ENCODE measurements around the gene OGFOD2. TPM values are rescaled to one million over a fixed set of nuclear protein-coding genes. Genes with fewer than 3 reads are reported as not detected.
A peak's percentile ranks its signal among the peaks of the same experiment; 100 is the strongest.

Gene OGFOD2
- total RNA-seq, 5 donors from 2014 or later (not counting 1 experiment from before 2014, with no cell fraction given): 17.4 to 45.3 (median 43.7) TPM

- no peaks in the 10 kb centered on the region for H3K9me3 Mint-ChIP-seq
- Histone ChIP-seq H3K27ac (ENCODE audit: low read length) (no peak overlapping the region), H3K9me3 (no peaks in the 10 kb centered on the region), H3K36me3 (ENCODE audit: control insufficient read depth in 2 of 2, extremely low read depth in 1 of 2, insufficient read depth in 1 of 2, low read length in 1 of 2) (peaks cover 5 to 26% of the 10 kb centered on the region in 2 donors), H3K4me1 (ENCODE audit: control insufficient read depth in 1 of 2, extremely low read depth in 1 of 2, insufficient read depth in 2 of 2, low read length in 2 of 2) (peaks cover 25 to 82% of the 10 kb centered on the region in 2 experiments), H3K27me3 (replicated peaks in 1 of 2; ENCODE audit: control insufficient read depth in 2 of 2, extremely low read depth in 1 of 2, insufficient read depth in 2 of 2, low read length in 1 of 2) (no peaks in the 10 kb centered on the region), H3K4me3 (ENCODE audit: control insufficient read depth in 1 of 2, extremely low read depth in 1 of 2, low read length in 1 of 2) (no peak overlapping the region)
- ChIA-PET POLR2A (interaction anchor here in 1 of 2 donors (0.6 kb wide), 1 partner anchor 172 kb away, joined by 8 read pairs; the partner anchor contains the start of gene PITPNM2), CTCF (no interaction called here)
- peaks cover 43 to 70% (median 60%) of the 10 kb centered on the region in 3 donors for H3K4me1 Mint-ChIP-seq
- peak overlapping the region; percentile 42 to 58 (median 49) for H3K4me3 Mint-ChIP-seq
- H3K27me3 Mint-ChIP-seq: no peaks in the 10 kb centered on the region
- H3K27ac Mint-ChIP-seq: no peak overlapping the region
- 96% methylated on average over 16 of the region's 21 CpGs for WGBS (ENCODE audit: insufficient coverage)
- no peaks in the 10 kb centered on the region for H3K36me3 Mint-ChIP-seq
- ATAC-seq (replicated peaks in 1 of 4) (no peak), DNase-seq (no peak)
Observed at GRCh38 chr12:122978507-122978955, 3.5 kb downstream of the OGFOD2 start.

GRCh38 chr12:122979001-122979907 is 4.2 kb downstream of the OGFOD2 start:
- Mint-ChIP-seq H3K9me3 (no peaks in the 10 kb centered on the region), H3K36me3 (no peaks in the 10 kb centered on the region), H3K4me3 (peak overlapping the region; percentile 84 to 88 (median 87)), H3K27ac (peak overlapping the region; percentile 88 to 92), H3K4me1 (peaks cover 45 to 72% (median 64%) of the 10 kb centered on the region in 3 donors), H3K27me3 (no peaks in the 10 kb centered on the region)
- Histone ChIP-seq H3K4me1 (ENCODE audit: control insufficient read depth in 1 of 2, extremely low read depth in 1 of 2, insufficient read depth in 2 of 2, low read length in 2 of 2) (peaks cover 26 to 83% of the 10 kb centered on the region in 2 experiments), H3K9me3 (no peaks in the 10 kb centered on the region), H3K4me3 (ENCODE audit: control insufficient read depth in 1 of 2, extremely low read depth in 1 of 2, low read length in 1 of 2) (peak overlapping the region; percentile 69 to 74), H3K36me3 (ENCODE audit: control insufficient read depth in 2 of 2, extremely low read depth in 1 of 2, insufficient read depth in 1 of 2, low read length in 1 of 2) (peaks cover 5 to 29% of the 10 kb centered on the region in 2 donors), H3K27ac (ENCODE audit: low read length) (peak overlapping the region; percentile 58), H3K27me3 (replicated peaks in 1 of 2; ENCODE audit: control insufficient read depth in 2 of 2, extremely low read depth in 1 of 2, insufficient read depth in 2 of 2, low read length in 1 of 2) (no peaks in the 10 kb centered on the region)
- ATAC-seq (replicated peaks in 1 of 4): no peak
- WGBS (ENCODE audit: insufficient coverage): 82% methylated on average over 22 of the region's 28 CpGs
- POLR2A ChIA-PET: interaction anchor here in 1 of 2 donors (0.6 to 1.2 kb wide), 2 partner anchors 171 to 253 kb away, joined by 3 to 8 read pairs; partner anchors contain the start of gene PITPNM2
- no peak for DNase-seq
- CTCF ChIA-PET: interaction anchor here in 1 of 2 donors (0.6 kb wide), 1 partner anchor 259 kb away, joined by 3 read pairs; no protein-coding TSS in a partner anchor

GRCh38 chr12:122979908-122980182 is 4.8 kb downstream of the OGFOD2 start:
- Histone ChIP-seq H3K4me1 (ENCODE audit: control insufficient read depth in 1 of 2, extremely low read depth in 1 of 2, insufficient read depth in 2 of 2, low read length in 2 of 2) (peaks cover 27 to 86% of the 10 kb centered on the region in 2 experiments), H3K9me3 (no peaks in the 10 kb centered on the region), H3K36me3 (ENCODE audit: control insufficient read depth in 2 of 2, extremely low read depth in 1 of 2, insufficient read depth in 1 of 2, low read length in 1 of 2) (peaks cover 5 to 30% of the 10 kb centered on the region in 2 donors), H3K4me3 (ENCODE audit: control insufficient read depth in 1 of 2, extremely low read depth in 1 of 2, low read length in 1 of 2) (peak overlapping the region; percentile 69 to 74), H3K27me3 (replicated peaks in 1 of 2; ENCODE audit: control insufficient read depth in 2 of 2, extremely low read depth in 1 of 2, insufficient read depth in 2 of 2, low read length in 1 of 2) (no peaks in the 10 kb centered on the region), H3K27ac (ENCODE audit: low read length) (peak overlapping the region; percentile 58)
- Mint-ChIP-seq H3K36me3 (no peaks in the 10 kb centered on the region), H3K9me3 (no peaks in the 10 kb centered on the region), H3K27me3 (no peaks in the 10 kb centered on the region), H3K27ac (peak overlapping the region; percentile 88 to 92), H3K4me1 (peaks cover 50 to 76% (median 67%) of the 10 kb centered on the region in 3 donors), H3K4me3 (peak overlapping the region; percentile 84 to 88 (median 87))
- CTCF ChIA-PET: interaction anchor here in 1 of 2 donors (0.6 kb wide), 1 partner anchor 259 kb away, joined by 3 read pairs; no protein-coding TSS in a partner anchor
- DNase-seq (peak in 1 of 35 experiments; percentile 28), ATAC-seq (replicated peaks in 1 of 4) (no peak)
- 18% methylated on average over 6 of the region's 7 CpGs for WGBS (ENCODE audit: insufficient coverage)
- POLR2A ChIA-PET: interaction anchor here in 1 of 2 donors (1.2 kb wide), 1 partner anchor 253 kb away, joined by 3 read pairs; no protein-coding TSS in a partner anchor

GRCh38 chr12:122980183-122981035 is 5.4 kb downstream of the OGFOD2 start, which contains the start of gene ARL6IP4:
ARL6IP4 (plus strand) TSS chr12:122980681; CDS start chr12:122981140, 459 bp downstream.
- Histone ChIP-seq H3K27me3 (replicated peaks in 1 of 2; ENCODE audit: control insufficient read depth in 2 of 2, extremely low read depth in 1 of 2, insufficient read depth in 2 of 2, low read length in 1 of 2) (no peaks in the 10 kb centered on the region), H3K4me1 (ENCODE audit: control insufficient read depth in 1 of 2, extremely low read depth in 1 of 2, insufficient read depth in 2 of 2, low read length in 2 of 2) (peaks cover 27 to 84% of the 10 kb centered on the region in 2 experiments), H3K4me3 (ENCODE audit: control insufficient read depth in 1 of 2, extremely low read depth in 1 of 2, low read length in 1 of 2) (peak within 1 kb of the TSS; percentile 69 to 74), H3K9me3 (no peaks in the 10 kb centered on the region), H3K27ac (ENCODE audit: low read length) (peak within 1 kb of the TSS; percentile 63), H3K36me3 (ENCODE audit: control insufficient read depth in 2 of 2, extremely low read depth in 1 of 2, insufficient read depth in 1 of 2, low read length in 1 of 2) (peaks cover 6 to 32% of the 10 kb centered on the region in 2 donors)
- Mint-ChIP-seq H3K27me3 (no peaks in the 10 kb centered on the region), H3K27ac (peak within 1 kb of the TSS; percentile 88 to 92), H3K9me3 (no peaks in the 10 kb centered on the region), H3K36me3 (no peaks in the 10 kb centered on the region), H3K4me1 (peaks cover 53 to 76% (median 65%) of the 10 kb centered on the region in 3 donors), H3K4me3 (peak within 1 kb of the TSS; percentile 84 to 88 (median 87))
- CTCF ChIA-PET: interaction anchor here in 1 of 2 donors (0.6 kb wide), 1 partner anchor 289 kb away, joined by 3 read pairs; no protein-coding TSS in a partner anchor
- DNase-seq (peak; percentile 5 to 73 (median 48)), ATAC-seq (replicated peaks in 1 of 4) (peak; percentile 74 to 84 (median 80))
- under 1% methylated on average over 95 of the region's 96 CpGs for WGBS (ENCODE audit: insufficient coverage)
- POLR2A ChIA-PET: interaction anchor here in 1 of 2 donors (1.2 kb wide), 1 partner anchor 252 kb away, joined by 3 read pairs; no protein-coding TSS in a partner anchor

- H3K36me3 ChIP-seq (ENCODE audit: control insufficient read depth in 2 of 2, extremely low read depth in 1 of 2, insufficient read depth in 1 of 2, low read length in 1 of 2): peaks cover 13 to 32% of the 10 kb centered on the region in 2 donors
- peaks cover 49 to 70% (median 60%) of the 10 kb centered on the region in 3 donors for H3K4me1 Mint-ChIP-seq
Observed at GRCh38 chr12:122981036-122981471, 6.0 kb downstream of the OGFOD2 start.

More at GRCh38 chr12:122981036-122981471, 6.0 kb downstream of the OGFOD2 start:
- ATAC-seq (replicated peaks in 1 of 4) (peak; percentile 13 to 46 (median 25)), DNase-seq (peak in 6 of 35 experiments; percentile 19 to 40 (median 28))
- Mint-ChIP-seq H3K4me3 (peak overlapping the region; percentile 84 to 88 (median 87)), H3K9me3 (no peaks in the 10 kb centered on the region), H3K36me3 (no peaks in the 10 kb centered on the region), H3K27ac (peak overlapping the region; percentile 83 to 91), H3K27me3 (no peaks in the 10 kb centered on the region)
- Histone ChIP-seq H3K9me3 (no peaks in the 10 kb centered on the region), H3K27me3 (replicated peaks in 1 of 2; ENCODE audit: control insufficient read depth in 2 of 2, extremely low read depth in 1 of 2, insufficient read depth in 2 of 2, low read length in 1 of 2) (no peaks in the 10 kb centered on the region), H3K4me1 (ENCODE audit: control insufficient read depth in 1 of 2, extremely low read depth in 1 of 2, insufficient read depth in 2 of 2, low read length in 2 of 2) (peaks cover 21 to 78% of the 10 kb centered on the region in 2 experiments), H3K27ac (ENCODE audit: low read length) (peak overlapping the region; percentile 63), H3K4me3 (ENCODE audit: control insufficient read depth in 1 of 2, extremely low read depth in 1 of 2, low read length in 1 of 2) (peak overlapping the region; percentile 69 to 74)
- POLR2A ChIA-PET: no interaction called here
- CTCF ChIA-PET: no interaction called here
- whole genome bisulfite sequencing (ENCODE audit: insufficient coverage): under 1% methylated on average over 39 of the region's 40 CpGs
